Peyer's patch (tissue), 4 donors: ENCODE data around the gene ZFP91.
A peak's percentile ranks its signal among the peaks of the same experiment; 100 is the strongest.

Experiments used
- POLR2A ChIP-seq, 2 donors: fragments of 450-650 bp; IDR thresholded peaks; one replicate each; pipeline ENCODE4 v1.5.1; 2017; ENCODE audit warnings: antibody characterized with exemption in 2 of 2, mild to moderate bottlenecking in 2 of 2, moderate library complexity in 2 of 2
- TF ChIP-seq, protein P1 (sequence below), 6 experiments: fragments of 450-650 bp in 4 of 6; fragments of 200-600 bp in 2 of 6; sonication (generic) in 1 of 6; IDR thresholded peaks; one replicate each; pipeline ENCODE4 v1.5.1; 2017 to 2019; ENCODE audit warnings: antibody characterized with exemption in 6 of 6, mild to moderate bottlenecking in 3 of 6, moderate library complexity in 1 of 6

DNA sequence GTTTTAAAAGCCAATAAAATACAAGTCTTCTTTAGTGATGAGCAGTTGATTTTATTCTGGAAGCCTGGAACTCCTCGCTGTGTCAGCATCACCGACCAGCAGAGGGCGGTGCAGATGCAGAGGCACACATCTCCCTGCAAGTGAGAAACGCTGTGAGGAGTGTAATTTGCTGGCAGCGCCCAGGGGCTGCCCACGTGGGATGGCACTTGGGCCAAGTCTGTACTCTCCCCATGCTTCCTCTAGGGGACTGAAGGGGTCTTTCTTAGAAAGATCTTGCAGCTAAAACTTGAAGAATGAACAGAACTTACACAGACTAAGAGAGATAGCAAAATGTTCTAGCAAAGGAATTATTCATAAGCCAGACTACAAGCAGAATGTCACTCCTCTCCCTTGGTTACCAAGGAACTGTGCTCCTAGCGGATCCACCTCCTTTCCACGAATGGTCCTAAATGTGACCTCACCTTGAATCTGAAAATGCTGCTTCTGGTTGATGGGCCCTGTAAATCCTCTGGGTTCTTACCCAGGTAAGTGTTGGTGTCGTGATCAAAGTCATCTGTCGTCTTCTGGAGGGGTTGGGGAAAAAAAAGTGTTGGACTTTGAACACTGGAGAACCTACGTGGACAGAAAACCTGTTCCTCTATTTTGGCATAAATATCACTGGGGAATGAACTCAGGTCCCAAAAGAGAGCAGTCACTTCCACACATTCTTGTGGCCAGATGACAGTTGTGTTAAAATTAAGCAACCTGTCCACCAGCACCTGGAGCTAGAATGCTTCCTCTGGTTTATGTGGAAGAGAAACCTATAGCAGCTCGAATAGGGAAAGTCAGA lies 75.4 kb downstream of the ZFP91 start:
- TF ChIP-seq, protein P1, sequence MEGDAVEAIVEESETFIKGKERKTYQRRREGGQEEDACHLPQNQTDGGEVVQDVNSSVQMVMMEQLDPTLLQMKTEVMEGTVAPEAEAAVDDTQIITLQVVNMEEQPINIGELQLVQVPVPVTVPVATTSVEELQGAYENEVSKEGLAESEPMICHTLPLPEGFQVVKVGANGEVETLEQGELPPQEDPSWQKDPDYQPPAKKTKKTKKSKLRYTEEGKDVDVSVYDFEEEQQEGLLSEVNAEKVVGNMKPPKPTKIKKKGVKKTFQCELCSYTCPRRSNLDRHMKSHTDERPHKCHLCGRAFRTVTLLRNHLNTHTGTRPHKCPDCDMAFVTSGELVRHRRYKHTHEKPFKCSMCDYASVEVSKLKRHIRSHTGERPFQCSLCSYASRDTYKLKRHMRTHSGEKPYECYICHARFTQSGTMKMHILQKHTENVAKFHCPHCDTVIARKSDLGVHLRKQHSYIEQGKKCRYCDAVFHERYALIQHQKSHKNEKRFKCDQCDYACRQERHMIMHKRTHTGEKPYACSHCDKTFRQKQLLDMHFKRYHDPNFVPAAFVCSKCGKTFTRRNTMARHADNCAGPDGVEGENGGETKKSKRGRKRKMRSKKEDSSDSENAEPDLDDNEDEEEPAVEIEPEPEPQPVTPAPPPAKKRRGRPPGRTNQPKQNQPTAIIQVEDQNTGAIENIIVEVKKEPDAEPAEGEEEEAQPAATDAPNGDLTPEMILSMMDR (IDR thresholded peaks at IDR 0.05) = peak; percentile 74 to 89 (median 84)
- no peak for TF ChIP-seq POLR2A (IDR thresholded peaks at IDR 0.05)
